GM19025 (cell line): ENCODE results near the gene YWHAG.
"Not testable (repeated sequence)": the region's sequence is repeated elsewhere in the genome, so short reads cannot be mapped to it uniquely, and the experiment has no call there.

Experiments
- ATAC-seq: cut with Tn5 transposase; IDR thresholded peaks from one replicate; pipeline ENCODE4 v1.9.1; 2021; ENCODE audit warnings: mild to moderate bottlenecking, low read depth, moderate library complexity; ENCODE audit not compliant: unreplicated experiment

The YWHAG gene

GRCh38 chr7:76358481-76359110 lies at the start of gene YWHAG:
TSS of gene YWHAG (minus strand) at chr7:76358991. CDS start at chr7:76358808, 183 bp downstream.
- peak; percentile 61 for ATAC-seq

- ATAC-seq, result no peak
Observed at GRCh38 chr7:76408121-76408560, 49.4 kb upstream of the YWHAG start.

- ATAC-seq, result no peak
Observed at GRCh38 chr7:76407718-76408117, 48.9 kb upstream of the YWHAG start.

- ATAC-seq, result no peak
Observed at GRCh38 chr7:76405738-76406137, 46.9 kb upstream of the YWHAG start.

- no peak for ATAC-seq
Observed at GRCh38 chr7:76403780-76404494, 45.1 kb upstream of the YWHAG start.

- ATAC-seq, result not testable (repeated sequence)
Observed at GRCh38 chr7:76403097-76403496, 44.3 kb upstream of the YWHAG start.

GRCh38 chr7:76400248-76400647 lies 41.5 kb upstream of the YWHAG start:
- no peak for ATAC-seq

- peak; percentile 27 for ATAC-seq
Observed at GRCh38 chr7:76397409-76398183, 38.8 kb upstream of the YWHAG start.

- ATAC-seq, result no peak
Observed at GRCh38 chr7:76396864-76397263, 38.1 kb upstream of the YWHAG start.

- ATAC-seq, result no peak
Observed at GRCh38 chr7:76395965-76396726, 37.4 kb upstream of the YWHAG start.

GRCh38 chr7:76395605-76395964 lies 36.8 kb upstream of the YWHAG start:
- ATAC-seq, result not testable (repeated sequence)

- ATAC-seq, result no peak
Observed at GRCh38 chr7:76394957-76395356, 36.2 kb upstream of the YWHAG start.

GRCh38 chr7:76393116-76394031 lies 34.6 kb upstream of the YWHAG start:
- peak; percentile 85 for ATAC-seq

GRCh38 chr7:76392531-76393115 lies 33.8 kb upstream of the YWHAG start:
- no peak for ATAC-seq

GRCh38 chr7:76390092-76390491 lies 31.3 kb upstream of the YWHAG start:
- ATAC-seq, result no peak

- not testable (repeated sequence) for ATAC-seq
Observed at GRCh38 chr7:76387789-76388188, 29.0 kb upstream of the YWHAG start.

- no peak for ATAC-seq
Observed at GRCh38 chr7:76386691-76387260, 28.0 kb upstream of the YWHAG start.

GRCh38 chr7:76383089-76383944 lies 24.5 kb upstream of the YWHAG start:
- no peak for ATAC-seq
